ENCODE data around the gene SLC11A2. TPM values are rescaled to one million over a fixed set of nuclear protein-coding genes. Genes with fewer than 3 reads are reported as not detected.

SLC11A2 gene
- total and polyA plus RNA-seq, 2 of the 4 experiments (the other 2 are of a cell fraction), result 28.0 to 45.3 TPM

DNA sequence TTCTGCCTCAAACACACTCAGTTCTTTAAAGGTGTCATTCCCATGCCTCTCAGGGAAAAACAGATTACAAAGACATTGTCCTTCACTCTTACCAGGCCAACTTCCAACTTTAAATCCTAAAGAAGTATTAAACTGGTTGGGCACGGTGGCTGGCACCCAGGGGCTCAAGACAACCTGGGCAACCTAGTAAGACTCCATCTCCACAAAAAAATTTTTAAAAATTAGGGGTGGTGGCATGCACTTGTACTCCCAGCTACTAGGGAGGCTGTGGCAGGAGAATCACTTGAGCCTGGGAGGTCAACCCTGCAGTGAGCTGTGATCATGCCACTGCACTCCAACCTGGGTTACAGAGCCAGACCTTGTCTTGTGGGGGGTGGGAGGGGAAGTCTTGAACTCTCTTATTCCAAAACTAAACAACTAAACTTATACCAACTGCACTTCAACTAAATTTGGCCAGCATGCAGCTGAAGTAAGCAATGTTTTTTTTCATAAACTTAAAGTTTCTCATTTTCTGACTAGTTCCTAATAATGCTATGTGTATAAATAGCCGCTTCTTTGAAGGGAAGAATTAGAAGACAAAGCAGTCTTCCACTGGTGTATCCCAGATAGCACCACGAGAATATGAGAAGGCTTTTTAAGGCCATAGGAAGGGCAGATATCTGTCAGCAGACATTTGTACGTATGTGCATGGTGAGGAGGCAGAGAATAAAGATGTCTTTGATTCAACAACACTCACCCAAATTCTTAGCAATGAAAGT is 2.4 kb downstream of the SLC11A2 start:
- intact Hi-C loops (cut with micrococcal nuclease), result loop anchor here (10.0 kb wide), 1 partner anchor 259 kb away; the partner anchor contains the start of gene ATF1
- Histone ChIP-seq H2BK120ac (ENCODE audit: low read depth, low read length) (peak overlapping the region; percentile 67), H2BK15ac (ENCODE audit: low read depth, low read length) (peak overlapping the region; percentile 37; the same call in 2 of the 3 replicates), H3K79me1 (ENCODE audit: low read depth in 1 of 2, low read length in 2 of 2) (peaks cover 29 to 57% of the 10 kb centered on the region in 2 experiments), H4K91ac (ENCODE audit: insufficient read depth, low read depth, low read length) (peak overlapping the region; percentile 61), H3K27ac (ENCODE audit: insufficient read depth, low read length) (peak overlapping the region; percentile 95), H2BK20ac (ENCODE audit: low read depth, low read length) (peak overlapping the region; percentile 33; the same call in 1 of the 2 replicates), H3K9ac (ENCODE audit: low read depth, low read length) (peak overlapping the region; percentile 82), H3K9me1 (ENCODE audit: insufficient read depth, low read length) (0 out of 2 replicates have a peak, but pooled peaks cover 2% of the 10 kb centered on the region), H3K27me3 (ENCODE audit: control insufficient read depth, insufficient read depth, low read length) (no peaks in the 10 kb centered on the region), H3K23ac (ENCODE audit: low read depth, low read length) (peak overlapping the region; percentile 87), H2AK5ac (ENCODE audit: low read depth, low read length) (peak overlapping the region; percentile 75; the same call in 1 of the 2 replicates), H3K18ac (ENCODE audit: low read depth, low read length) (peak overlapping the region; percentile 82), H3K4ac (ENCODE audit: low read depth, low read length) (peak overlapping the region; percentile 79), H4K20me1 (ENCODE audit: insufficient read depth, low read length) (peaks cover 14% of the 10 kb centered on the region; the same call in 1 of the 2 replicates), H3K36me3 (ENCODE audit: control insufficient read depth, insufficient read depth, low read length) (no peaks in the 10 kb centered on the region), H3K4me1 (ENCODE audit: control insufficient read depth, insufficient read depth, low read length) (peaks cover 6% of the 10 kb centered on the region), H2AK9ac (replicated peaks; ENCODE audit: low read depth, low read length, poor library complexity) (no peak overlapping the region), H3K4me2 (ENCODE audit: low read depth, low read length) (peak overlapping the region; percentile 92), H4K5ac (ENCODE audit: low read depth, low read length) (peak overlapping the region; percentile 69), H3K14ac (replicated peaks; ENCODE audit: low read depth, low read length) (peak overlapping the region; percentile 85), H2BK5ac (ENCODE audit: low read depth, low read length, poor library complexity, severe bottlenecking) (peak overlapping the region; percentile 82), H4K8ac (ENCODE audit: low read depth in 2 of 2, low read length in 2 of 2) (peak overlapping the region; percentile 74 to 84), H2AFZ (replicated peaks; ENCODE audit: low read length, poor library complexity) (peak overlapping the region; percentile 33), H3K4me3 (ENCODE audit: insufficient read depth, low read depth, low read length) (peak overlapping the region; percentile 76), H3K9me3 (ENCODE audit: control insufficient read depth, insufficient read depth, low read length) (no peaks in the 10 kb centered on the region), H3K56ac (ENCODE audit: extremely low read depth, insufficient read depth, low read length) (peak overlapping the region; percentile 54)
- no peak for ATAC-seq (ENCODE audit: low read depth)
- BruUV-seq (replicated peaks), result no TSS peak
- no CpG with 5 or more reads among the region's 4 CpGs for WGBS, 2 experiments (ENCODE audit: extremely low coverage in 2 of 2, insufficient read length in 1 of 2)
- TF ChIP-seq RAD21 (IDR thresholded peaks at IDR 0.05; ENCODE audit: low read length) (no peak), MXI1 (IDR thresholded peaks at IDR 0.05; ENCODE audit: borderline replicate concordance, low read depth, low read length) (no peak), NFE2L2 (IDR thresholded peaks at IDR 0.05; ENCODE audit: low read depth, low read length) (no peak), MAZ (IDR thresholded peaks at IDR 0.05; ENCODE audit: borderline replicate concordance, low read depth, low read length) (no peak), SMC3 (IDR thresholded peaks at IDR 0.05; ENCODE audit: low read depth, low read length) (no peak)
- TF ChIP-seq, protein P1, sequence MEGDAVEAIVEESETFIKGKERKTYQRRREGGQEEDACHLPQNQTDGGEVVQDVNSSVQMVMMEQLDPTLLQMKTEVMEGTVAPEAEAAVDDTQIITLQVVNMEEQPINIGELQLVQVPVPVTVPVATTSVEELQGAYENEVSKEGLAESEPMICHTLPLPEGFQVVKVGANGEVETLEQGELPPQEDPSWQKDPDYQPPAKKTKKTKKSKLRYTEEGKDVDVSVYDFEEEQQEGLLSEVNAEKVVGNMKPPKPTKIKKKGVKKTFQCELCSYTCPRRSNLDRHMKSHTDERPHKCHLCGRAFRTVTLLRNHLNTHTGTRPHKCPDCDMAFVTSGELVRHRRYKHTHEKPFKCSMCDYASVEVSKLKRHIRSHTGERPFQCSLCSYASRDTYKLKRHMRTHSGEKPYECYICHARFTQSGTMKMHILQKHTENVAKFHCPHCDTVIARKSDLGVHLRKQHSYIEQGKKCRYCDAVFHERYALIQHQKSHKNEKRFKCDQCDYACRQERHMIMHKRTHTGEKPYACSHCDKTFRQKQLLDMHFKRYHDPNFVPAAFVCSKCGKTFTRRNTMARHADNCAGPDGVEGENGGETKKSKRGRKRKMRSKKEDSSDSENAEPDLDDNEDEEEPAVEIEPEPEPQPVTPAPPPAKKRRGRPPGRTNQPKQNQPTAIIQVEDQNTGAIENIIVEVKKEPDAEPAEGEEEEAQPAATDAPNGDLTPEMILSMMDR (conservative IDR thresholded peaks at IDR 0.05; ENCODE audit: low read depth, low read length), result no peak
- TF ChIP-seq, protein P2, sequence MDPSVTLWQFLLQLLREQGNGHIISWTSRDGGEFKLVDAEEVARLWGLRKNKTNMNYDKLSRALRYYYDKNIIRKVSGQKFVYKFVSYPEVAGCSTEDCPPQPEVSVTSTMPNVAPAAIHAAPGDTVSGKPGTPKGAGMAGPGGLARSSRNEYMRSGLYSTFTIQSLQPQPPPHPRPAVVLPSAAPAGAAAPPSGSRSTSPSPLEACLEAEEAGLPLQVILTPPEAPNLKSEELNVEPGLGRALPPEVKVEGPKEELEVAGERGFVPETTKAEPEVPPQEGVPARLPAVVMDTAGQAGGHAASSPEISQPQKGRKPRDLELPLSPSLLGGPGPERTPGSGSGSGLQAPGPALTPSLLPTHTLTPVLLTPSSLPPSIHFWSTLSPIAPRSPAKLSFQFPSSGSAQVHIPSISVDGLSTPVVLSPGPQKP (IDR thresholded peaks at IDR 0.05; ENCODE audit: borderline replicate concordance, low read depth, low read length), result no peak
- CTCF ChIA-PET, result interaction anchor here (1.5 kb wide), 1 partner anchor 15 kb away, joined by 3 read pairs; no protein-coding TSS in a partner anchor
- DNase-seq, result peak; percentile 27
- POLR2A ChIA-PET (ENCODE audit: unreplicated experiment), result no interaction called here
- dilution Hi-C loops (cut with HindIII; ENCODE audit: low sequenced_read_pairs, unreplicated experiment), result no loop called here
- in situ Hi-C loops (cut with MboI; ENCODE audit: low sequenced_read_pairs), result no loop called here
